GM18499 (cell line): Measurements from ENCODE around the gene PSMA1.
"Not testable (repeated sequence)": the region's sequence is repeated elsewhere in the genome, so short reads cannot be mapped to it uniquely, and the experiment has no call there.

Experiments used
- ATAC-seq: cut with Tn5 transposase; IDR thresholded peaks from one replicate; pipeline ENCODE4 v1.9.1; 2021; ENCODE audit warnings: moderate number of reproducible peaks; ENCODE audit not compliant: insufficient read depth, unreplicated experiment

Gene PSMA1

DNA sequence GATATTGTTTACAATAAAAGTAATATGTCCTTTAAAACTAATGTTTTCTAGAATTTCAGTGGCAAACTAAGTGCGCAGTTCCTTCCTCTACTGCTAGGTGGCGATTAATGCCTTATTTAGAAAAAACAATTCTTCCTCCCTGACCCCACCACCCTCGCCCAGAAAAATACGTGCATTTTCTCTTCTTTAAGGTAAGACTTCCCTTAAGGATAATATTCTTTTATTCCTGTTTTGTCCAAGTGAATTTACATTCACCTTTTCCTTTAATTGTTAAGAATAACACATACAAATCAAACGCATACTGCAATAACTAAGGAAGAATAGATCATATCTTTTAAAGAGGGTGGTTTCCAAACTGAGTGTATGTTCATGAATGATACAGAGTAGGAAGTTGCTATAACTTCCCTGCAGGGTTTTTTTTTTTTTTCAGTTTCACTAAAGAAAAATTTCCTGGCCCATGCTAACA is 17.0 kb upstream of the PSMA1 start:
- no peak for ATAC-seq

DNA sequence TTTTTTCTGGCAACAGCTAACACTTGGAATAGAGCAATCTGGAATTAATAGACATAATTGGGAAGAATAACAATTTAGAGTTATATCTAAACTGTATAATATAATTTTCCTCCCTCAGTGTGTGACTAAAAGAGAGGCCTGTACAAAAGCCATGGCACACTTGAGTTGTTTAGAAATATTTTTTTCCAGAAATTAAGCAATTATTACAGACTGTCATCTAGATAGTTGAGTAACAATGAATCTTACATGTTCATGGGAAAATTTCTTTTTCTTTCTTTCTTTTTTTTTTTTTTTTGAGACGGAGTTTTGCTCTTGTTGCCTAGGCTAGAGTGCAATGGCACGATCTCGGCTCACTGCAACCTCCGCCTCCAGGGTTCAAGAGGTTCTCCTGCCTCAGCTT is 15.0 kb upstream of the PSMA1 start:
- not testable (repeated sequence) for ATAC-seq

DNA sequence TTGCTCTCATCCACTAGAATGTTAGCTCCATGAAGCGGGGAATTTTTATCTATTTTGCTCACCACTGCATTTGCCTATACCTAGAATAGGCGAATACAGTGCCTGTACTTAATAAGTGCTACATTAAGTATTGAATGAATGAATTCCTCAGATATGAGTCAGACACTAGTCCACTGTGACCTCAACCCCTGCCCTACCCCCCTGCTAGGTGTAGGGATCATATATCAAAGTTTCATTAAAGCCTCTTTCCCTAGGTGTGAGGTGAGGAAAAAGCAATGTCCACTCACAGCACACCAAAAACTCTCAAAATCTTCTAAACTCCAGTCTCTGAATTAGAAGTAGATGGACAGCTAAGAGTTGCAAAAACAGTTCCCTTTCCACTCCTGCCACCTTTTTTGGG is 9.8 kb upstream of the PSMA1 start:
- no peak for ATAC-seq

DNA sequence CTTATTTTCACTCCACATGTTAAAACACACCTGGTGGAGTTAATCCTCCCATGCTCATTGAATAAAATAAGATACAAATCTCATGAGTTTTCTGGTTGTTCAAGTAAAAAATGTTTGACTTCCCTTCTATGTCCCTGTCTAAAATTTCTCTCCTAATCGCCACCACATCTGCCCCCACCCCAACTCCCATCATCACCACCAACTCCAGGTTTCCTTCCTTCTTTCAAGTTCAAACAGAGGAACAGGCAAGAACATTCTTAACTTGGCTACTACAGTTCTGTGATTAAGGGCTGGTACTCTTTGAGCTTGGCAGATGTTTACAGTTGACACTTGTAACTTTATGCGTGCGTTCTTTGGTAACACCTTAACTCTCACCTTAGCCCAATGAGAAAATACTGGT is 9.1 kb upstream of the PSMA1 start:
- no peak for ATAC-seq

DNA sequence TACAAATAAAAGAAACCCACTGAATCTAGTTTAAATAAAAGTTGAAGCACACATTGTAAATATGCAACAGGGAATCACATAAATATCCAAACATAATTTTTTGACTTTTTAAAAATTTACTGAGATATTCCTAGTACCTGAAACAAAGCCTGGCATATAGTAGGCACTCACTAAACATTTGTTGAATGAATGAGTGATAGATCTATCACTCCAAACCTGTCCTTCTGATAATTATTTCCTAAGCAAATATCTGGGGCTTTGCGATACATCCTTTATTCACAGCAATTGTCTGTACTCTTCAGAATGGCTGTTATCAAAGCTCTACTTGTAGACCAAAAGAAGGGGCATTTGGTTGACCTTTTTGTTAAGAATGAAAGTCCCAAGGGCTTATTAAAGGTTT is 2.6 kb upstream of the PSMA1 start:
- no peak for ATAC-seq

DNA sequence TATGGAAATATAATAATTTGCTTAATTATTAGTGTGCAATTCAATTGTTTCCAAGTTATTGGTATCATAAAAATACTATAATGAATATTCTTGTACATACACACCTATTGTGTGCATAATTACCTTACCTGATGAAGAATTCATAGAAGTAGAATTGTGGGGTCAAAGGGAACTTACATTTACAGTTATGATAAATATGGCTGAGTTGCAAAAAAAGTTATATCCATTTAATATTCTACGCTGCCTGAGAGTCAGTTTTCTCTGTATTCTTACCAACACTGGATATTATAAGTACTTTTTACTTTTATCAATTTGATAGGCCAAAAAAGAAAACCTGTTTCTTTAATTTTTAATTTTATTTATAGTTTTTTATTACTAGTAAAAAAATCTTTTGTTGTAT is 2.1 kb upstream of the PSMA1 start:
- no peak for ATAC-seq

DNA sequence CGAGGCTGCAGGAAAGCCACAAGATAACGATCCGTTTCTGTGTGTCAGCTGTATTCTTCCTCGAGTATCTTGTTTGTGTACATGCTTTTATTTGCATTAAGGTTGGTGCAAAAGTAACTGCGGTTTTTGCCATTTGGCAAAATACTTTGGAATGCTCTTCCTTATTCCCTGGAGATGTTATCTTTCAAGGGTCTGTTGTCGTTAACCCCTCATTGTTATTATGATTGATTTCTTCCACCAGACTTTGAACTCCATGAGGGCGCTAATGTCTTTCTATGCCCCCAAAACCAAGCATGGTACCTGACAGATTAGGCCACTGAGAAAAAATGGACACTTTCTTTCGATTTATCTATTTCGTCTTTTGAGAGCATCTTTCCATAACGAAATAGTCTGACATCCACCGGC is 563 bp upstream of the PSMA1 start:
- no peak for ATAC-seq

DNA sequence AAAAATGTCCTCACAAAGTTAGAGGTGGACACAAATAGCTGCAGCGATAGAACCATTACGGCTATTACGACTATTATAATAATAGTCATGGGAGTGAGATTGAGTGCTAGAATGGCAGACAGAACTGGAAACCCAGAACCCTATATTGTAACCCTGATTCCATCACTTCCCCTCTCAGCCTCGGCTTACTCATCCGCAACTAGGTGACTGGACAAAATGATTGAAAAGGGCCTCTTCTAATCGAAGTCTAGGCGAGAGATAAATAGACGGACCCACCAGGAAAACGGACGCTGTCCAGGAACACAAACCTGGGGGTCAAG is 629 bp downstream of the PSMA1 start:
- ATAC-seq: no peak

DNA sequence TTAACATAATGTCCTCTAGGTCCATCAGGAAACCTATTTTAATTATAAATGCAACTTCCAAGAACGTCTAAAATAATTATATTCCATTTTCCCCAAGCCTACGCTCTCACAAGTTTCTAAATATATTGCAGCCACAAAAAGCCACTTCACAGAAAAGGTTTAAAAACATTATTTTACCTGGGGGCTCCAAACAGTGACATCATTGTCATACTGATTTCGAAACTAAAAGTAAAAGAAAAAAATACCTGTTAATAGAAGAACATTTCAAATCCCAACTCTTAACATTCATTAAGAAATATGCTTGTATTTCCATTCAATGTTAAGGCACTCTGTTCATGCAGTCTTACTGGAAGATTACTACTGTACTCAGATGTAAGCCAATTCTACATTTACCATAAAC is 1.4 kb downstream of the PSMA1 start:
- no peak for ATAC-seq

DNA sequence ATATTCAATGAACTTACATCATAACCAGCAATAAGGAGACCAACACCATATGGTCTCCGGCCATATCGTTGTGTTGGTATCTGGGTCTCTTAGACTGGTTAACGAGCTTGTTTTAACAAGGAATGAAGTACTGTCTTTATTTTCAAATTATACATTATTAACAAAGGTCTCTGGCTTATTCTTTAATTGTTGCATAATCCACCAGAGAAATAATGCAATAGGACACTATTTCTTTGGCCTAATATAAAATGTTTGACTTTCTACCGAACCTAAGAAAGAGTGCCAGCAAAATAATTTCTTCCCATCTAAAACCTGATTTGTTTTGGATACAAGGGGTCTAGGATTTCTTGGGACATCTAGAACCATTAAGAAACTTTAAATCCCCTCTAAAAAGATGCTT is 6.4 kb downstream of the PSMA1 start:
- ATAC-seq: no peak

DNA sequence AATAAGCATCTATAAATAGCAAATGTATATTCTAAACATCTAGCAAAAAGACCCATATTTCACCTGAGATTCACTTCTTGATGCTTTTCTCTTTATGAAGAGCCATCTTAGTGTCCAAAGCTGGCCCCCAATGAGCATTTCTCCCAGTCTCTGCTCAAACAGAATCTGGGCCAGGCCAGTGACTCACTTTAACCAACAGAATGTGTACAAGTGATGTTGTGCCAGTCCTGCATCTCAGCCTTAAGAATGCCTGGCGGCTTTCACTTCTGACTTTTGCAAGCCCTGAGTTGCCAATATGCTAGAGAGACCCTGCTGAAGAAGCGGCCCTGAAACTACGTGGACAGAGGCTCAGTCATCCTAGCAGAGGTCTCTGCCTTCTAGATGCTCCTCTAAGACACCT is 13.7 kb downstream of the PSMA1 start:
- no peak for ATAC-seq

DNA sequence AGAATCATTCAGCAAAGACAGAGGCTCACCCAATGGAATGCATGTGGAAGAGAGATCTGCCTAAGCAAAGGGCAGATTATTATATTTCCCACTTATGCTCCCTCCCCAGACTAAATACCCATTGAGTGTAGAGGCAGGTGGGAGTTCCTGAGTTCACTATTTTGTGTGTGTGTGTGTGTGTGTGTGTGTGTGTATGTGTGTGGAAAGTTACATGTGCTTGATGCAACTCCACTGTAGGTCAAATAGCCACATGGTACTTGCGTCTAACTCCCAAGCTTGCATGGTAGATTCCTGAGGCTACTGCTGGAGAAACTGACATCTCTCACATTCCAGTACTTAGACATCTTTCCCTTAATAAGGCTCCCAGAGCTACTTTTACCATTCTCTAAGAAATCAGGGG is 17.2 kb downstream of the PSMA1 start:
- ATAC-seq: no peak

DNA sequence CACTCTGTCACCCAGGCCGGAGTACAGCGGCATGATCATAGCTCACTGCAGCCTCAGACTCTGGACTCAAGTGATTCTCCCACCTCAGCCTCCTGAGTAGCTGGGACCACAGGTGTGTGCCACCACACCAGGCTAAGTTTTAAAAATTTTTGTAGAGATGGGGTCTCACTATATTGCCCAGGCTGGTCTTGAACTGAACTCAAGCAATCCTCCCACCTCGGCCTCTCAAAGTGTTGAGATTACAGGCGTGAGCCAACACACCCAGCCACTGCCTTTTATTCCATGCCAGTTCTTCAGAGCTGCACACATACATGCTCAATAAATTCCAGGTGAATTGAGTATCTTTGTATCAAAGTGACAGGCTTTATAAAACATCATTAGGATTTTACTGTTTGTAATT is 18.1 kb downstream of the PSMA1 start:
- no peak for ATAC-seq

DNA sequence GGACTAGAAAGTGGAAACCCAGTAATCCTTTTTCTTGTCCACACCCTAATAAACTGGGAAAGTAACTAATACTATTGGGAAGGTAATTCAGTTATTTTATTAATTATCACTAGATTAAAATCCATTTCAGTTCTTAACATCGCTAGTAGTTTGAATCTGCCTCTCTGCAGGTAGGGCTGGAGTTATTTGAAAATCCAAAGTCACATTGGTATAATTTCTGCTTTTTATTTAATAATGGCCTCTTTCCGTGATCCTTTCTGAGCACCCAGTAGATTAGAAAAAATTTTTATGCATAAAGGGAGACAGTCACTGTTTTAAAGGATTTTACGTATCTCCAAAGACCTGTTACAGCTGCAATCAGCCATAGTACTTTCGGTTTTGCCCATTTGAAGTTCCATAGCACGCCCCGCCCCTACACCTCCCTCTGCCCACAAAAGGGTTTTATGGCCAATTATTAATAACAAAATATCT is 20.0 kb downstream of the PSMA1 start:
- ATAC-seq: peak; percentile 62

DNA sequence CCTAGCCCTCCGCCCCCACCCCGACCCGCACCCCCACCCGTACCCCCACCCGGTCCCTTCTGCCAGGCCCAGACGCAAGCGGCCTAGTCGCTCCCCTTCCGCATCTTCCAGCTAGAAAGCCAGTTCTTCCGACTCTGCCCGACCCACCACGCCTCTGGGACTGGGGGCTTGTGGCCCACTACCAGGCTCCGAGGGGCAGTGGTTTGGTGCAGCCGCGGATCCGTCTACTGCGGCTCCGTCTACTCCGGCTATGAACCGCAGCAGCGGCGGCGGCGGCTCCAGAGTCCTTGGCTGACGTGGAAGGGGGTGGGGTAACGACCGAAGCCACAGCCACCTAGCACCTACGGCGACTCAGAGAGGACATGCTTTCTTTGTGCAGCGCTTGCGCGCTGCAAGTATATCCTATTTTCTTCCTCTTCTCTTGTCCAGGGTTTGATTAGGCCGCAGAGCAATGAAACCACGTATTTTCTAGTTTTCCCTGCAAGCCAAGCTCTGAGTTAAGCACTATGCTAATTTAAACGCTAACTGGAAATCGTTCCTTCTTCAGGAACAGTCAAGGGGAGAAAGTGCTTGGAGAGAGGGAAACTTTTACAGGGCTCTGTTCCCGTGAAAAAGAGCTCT is 20.5 kb downstream of the PSMA1 start, which contains the start of gene COPB1:
TSS of gene COPB1 (minus strand) at position 252 of the 621 bp plus-strand sequence. CDS start 883 bp downstream, outside the sequence.
- peak; percentile 67 for ATAC-seq

DNA sequence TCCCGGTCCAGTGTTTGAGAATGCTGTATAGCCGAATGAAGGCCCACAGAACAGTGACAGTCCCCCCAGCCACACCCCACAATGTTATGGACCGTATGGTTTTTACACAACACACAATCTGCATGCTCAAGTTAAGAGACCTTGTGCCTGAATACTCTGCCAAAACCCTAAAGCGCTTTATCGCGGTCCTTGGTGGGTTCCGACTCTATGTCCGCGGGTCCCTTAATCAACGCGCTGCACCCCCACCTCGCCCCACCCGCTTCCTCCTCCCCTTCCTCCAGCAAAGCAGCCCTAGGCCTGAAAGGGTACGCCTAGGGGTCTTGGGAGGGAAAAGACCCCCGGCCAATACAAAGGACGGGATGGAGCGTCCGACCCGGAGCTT is 21.0 kb downstream of the PSMA1 start:
- ATAC-seq: no peak

DNA sequence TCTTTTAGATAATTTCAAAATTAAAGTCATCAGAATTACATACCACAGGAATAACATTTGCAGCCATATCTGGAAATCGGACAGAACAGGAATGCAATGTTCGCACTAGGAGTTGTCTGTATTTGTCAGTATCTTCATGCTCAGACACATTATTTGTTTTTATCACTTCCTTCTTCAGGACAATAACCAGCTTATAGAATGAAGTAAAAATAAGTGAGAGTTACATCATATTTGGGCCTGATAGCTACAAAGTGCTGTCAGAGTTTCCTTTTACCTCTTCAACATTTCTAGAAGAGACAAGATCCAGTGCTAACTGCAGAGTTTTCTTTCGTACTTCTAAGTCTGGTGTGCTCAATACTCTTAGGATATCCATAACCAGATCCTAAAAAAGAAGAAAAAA is 39.5 kb downstream of the PSMA1 start:
- ATAC-seq: no peak

DNA sequence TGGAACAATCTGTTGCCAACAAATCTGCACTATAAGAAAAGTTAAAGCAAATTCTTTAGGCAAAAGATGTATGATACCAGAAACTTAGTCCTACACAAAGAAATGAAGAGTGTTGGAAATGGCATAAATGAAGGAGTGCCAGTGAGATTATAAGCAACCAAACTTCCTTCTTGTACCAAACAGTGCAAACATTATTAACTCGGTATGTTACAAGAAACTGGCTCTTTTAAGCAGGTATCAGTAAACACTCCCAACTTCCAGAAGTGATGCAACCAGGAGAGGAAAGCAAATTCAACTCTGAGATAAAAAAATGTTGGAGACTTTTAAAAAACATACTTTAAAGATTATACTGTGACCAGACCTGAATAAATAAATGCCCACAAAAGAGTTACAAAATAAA is 49.1 kb downstream of the PSMA1 start:
- ATAC-seq: no peak

DNA sequence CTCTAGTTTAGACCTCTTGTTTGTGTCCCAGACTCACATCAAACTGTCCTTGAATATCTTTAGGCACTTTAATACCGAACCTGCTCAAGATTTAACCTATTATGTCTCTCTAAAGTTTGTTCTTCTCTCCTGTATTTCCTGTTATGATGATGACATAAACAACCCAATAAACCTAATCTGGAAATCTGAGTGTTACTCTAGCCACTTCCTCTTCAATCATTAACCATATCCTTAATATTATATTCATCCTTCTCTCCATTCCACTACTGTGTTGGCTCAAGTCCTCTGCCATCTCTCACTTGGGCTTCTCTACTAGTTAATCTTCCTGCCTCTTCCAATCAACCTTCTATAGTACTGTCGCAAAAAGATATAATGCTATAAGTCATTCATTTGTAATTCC is 56.6 kb downstream of the PSMA1 start:
- ATAC-seq: no peak

DNA sequence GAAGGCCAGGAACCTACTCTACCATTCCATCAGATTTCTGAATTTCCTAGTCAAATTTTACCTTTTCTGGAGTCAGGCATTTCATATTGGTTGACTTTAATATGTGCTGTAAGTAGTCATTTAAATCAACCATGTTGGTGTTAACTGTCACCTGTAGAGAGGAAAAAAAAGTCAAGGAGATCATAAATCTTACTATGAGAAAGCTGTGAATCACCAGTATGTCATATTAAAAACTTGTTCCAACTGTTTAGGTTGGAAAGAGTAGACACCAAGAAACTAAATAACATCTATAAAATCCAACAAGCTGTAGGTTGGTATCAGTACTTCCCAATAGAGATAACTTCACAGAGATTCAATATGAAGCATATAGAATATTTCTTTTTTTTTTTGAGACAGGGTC is 60.0 kb downstream of the PSMA1 start:
- ATAC-seq: no peak

DNA sequence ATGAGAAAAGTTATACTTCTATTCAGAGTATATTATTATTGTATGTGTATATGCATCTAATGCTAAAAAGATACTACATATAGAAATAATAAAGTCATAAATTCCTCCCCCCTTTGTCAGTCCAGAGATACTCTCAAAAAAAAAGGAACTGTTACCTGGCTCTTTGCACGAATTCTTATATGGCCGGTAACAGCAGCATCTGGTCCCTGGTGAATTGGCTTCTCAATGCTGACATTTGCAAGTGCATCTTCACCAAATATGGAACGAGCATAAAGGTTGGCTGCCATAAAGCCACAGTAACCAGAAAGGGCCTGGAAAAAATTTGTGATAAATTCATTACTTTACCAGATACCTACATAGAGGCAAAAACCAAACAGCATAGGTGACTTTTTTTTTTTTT is 61.8 kb downstream of the PSMA1 start:
- no peak for ATAC-seq

DNA sequence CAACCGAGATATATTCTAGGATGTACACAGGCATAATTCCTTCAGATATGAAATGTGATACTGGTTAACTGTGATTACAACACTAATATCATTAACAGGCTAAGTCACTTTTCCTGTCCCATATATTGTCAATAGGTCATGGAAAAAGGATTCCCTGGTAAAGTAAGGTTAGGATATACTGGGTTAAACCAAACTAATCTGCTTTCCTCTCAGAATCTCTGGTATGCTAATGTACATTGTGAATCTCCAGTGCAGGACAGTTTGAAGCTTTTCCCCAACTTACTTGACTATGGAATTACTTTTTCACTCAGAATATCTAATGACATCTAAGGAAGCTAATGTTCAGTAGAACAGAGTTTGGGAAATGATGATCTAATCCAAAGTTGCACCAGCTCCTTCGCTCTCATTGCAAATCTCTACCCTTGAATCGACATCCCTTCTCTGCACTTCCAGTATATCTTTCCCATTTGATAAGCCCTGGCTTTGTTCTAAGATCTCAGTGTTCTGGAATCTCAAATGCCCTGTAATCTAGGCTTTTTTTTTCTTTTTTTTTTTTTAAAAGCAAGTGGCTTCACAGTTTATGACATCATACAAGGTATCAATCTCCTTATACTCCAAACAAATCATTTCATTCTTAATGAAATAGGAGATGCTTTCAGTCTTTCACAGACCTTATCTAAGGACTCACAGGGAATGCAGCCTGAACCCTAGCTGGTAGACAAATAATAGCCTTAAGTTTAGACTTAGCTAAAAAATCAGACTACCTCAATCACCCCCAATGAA is 64.3 kb downstream of the PSMA1 start:
- ATAC-seq: no peak
